ENCODE data around the gene RAB11FIP3.

RAB11FIP3 gene

DNA sequence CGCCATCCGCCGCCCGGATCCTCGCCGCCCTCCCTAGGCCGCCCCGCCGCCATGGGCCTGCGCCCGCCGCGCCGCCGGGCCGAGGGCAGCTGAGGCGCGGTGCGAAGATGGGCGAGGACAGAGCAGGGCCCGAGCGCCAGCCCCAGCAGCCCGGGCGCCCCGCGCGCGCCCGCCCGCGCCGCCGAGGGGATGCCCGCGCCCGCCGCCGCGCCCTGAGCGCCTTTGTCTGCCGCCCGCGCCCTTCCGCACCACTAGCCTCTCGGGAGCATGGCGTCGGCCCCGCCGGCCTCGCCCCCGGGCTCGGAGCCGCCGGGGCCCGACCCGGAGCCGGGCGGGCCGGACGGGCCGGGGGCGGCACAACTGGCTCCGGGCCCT, 278 bp downstream of the RAB11FIP3 start:
- TF ChIP-seq, protein P1, sequence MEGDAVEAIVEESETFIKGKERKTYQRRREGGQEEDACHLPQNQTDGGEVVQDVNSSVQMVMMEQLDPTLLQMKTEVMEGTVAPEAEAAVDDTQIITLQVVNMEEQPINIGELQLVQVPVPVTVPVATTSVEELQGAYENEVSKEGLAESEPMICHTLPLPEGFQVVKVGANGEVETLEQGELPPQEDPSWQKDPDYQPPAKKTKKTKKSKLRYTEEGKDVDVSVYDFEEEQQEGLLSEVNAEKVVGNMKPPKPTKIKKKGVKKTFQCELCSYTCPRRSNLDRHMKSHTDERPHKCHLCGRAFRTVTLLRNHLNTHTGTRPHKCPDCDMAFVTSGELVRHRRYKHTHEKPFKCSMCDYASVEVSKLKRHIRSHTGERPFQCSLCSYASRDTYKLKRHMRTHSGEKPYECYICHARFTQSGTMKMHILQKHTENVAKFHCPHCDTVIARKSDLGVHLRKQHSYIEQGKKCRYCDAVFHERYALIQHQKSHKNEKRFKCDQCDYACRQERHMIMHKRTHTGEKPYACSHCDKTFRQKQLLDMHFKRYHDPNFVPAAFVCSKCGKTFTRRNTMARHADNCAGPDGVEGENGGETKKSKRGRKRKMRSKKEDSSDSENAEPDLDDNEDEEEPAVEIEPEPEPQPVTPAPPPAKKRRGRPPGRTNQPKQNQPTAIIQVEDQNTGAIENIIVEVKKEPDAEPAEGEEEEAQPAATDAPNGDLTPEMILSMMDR (IDR thresholded peaks at IDR 0.05; ENCODE audit: low read depth, low read length) = no peak
- in situ Hi-C loops (cut with HindIII; ENCODE audit: low sequenced_read_pairs) = no loop called here

DNA sequence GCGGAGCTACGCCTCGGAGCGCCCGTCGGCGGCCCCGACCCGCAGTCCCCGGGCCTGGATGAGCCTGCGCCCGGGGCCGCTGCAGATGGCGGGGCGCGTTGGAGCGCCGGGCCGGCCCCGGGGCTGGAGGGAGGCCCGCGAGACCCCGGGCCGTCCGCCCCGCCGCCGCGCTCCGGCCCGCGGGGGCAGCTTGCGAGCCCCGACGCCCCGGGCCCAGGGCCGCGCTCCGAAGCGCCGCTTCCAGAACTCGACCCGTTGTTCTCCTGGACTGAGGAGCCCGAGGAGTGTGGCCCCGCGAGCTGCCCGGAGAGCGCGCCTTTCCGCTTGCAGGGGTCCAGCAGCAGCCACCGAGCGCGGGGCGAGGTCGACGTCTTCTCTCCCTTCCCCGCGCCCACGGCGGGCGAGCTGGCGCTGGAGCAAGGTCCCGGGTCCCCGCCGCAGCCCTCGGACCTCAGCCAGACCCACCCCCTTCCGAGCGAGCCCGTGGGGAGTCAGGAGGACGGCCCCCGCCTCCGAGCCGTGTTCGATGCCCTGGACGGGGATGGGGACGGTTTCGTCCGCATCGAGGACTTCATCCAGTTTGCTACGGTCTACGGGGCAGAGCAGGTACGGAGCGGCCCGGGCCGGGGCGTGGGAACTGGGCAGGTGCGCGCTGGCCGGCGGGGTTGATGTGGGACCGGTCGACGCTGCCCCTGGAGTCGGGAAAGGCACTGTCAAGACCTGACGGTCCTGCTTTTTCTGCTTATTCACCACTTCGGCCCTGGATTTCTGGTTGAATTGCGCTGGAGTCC, 861 bp downstream of the RAB11FIP3 start:
- peak overlapping the region; percentile 68 for H3K4me3 ChIP-seq (ENCODE audit: low read depth, low read length)
- in situ Hi-C loops (cut with HindIII; ENCODE audit: low sequenced_read_pairs) = no loop called here
- no peak for DNase-seq (ENCODE audit: low read depth, low spot score)
- TF ChIP-seq, protein P1 (IDR thresholded peaks at IDR 0.05; ENCODE audit: low read depth, low read length) = no peak

More for the DNA sequence above, 278 bp downstream of the RAB11FIP3 start:
- DNase-seq (ENCODE audit: low read depth, low spot score) = no peak
- peak overlapping the region; percentile 68 for H3K4me3 ChIP-seq (ENCODE audit: low read depth, low read length)

DNA sequence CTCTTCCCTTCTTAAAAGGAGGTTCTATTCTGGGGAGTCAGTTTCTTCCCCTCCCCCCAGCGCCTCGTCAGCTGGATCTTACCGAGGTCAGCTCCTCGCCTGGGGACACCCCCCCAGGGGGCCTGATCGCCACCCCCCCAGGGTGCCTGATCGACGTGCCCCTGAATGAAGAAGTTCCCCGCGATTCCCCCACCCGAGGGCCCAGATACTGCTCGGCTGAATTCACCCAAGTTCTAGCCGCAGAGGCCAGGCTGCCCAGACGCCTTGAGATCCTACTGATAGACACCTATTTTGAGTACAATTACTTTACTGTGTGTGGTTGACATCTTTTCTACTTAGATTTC, 1.4 kb downstream of the RAB11FIP3 start:
- DNase-seq (ENCODE audit: low read depth, low spot score) = no peak
- TF ChIP-seq, protein P1 (IDR thresholded peaks at IDR 0.05; ENCODE audit: low read depth, low read length) = no peak
- peak overlapping the region; percentile 68 for H3K4me3 ChIP-seq (ENCODE audit: low read depth, low read length)
- in situ Hi-C loops (cut with HindIII; ENCODE audit: low sequenced_read_pairs) = no loop called here

DNA sequence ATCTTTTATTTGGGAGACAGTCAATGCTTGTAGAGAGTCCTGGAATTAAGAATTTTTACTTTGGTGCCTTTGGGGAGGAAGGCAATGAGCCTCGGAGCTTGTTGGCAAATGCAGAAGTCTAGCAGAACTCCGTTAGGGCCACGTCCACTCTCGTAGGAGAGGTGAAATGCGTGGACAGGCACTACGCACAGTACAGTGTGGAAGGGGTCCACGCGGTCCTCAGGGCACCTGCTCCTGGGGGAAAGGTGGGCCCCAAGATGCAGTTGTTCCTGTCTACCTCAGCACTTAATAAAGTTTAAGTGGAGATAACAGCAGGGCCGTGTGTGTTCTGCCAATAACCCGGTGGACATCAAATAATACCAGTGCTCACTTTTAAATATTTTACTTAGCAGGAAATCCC, 1.8 kb downstream of the RAB11FIP3 start:
- TF ChIP-seq, protein P1 (IDR thresholded peaks at IDR 0.05; ENCODE audit: low read depth, low read length) = no peak
- no peak for DNase-seq (ENCODE audit: low read depth, low spot score)
- peak overlapping the region; percentile 68 for H3K4me3 ChIP-seq (ENCODE audit: low read depth, low read length)
- in situ Hi-C loops (cut with HindIII; ENCODE audit: low sequenced_read_pairs) = no loop called here

DNA sequence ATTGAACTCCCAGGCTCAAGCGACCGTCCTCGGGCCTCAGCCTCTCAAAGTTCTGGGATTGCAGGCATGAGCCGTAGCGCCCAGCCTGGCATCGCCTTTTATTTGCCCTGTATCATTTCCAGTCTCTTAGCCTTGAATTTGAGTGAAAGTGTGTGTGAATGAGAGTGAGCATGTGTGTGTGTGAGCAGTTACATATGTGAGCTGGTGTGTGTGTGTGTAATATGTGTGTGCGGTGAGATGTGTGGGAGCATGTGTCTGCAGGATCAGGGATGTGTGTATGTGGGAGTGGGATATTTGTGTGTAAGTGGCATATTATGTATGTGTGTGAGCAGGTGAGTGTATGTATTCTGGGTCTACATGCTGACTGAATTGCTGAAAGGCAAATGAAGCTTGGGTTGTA, 5.5 kb downstream of the RAB11FIP3 start:
- TF ChIP-seq, protein P1 (IDR thresholded peaks at IDR 0.05; ENCODE audit: low read depth, low read length) = no peak
- DNase-seq (ENCODE audit: low read depth, low spot score) = no peak
- in situ Hi-C loops (cut with HindIII; ENCODE audit: low sequenced_read_pairs) = no loop called here
- H3K4me3 ChIP-seq (ENCODE audit: low read depth, low read length) = no peak overlapping the region

DNA sequence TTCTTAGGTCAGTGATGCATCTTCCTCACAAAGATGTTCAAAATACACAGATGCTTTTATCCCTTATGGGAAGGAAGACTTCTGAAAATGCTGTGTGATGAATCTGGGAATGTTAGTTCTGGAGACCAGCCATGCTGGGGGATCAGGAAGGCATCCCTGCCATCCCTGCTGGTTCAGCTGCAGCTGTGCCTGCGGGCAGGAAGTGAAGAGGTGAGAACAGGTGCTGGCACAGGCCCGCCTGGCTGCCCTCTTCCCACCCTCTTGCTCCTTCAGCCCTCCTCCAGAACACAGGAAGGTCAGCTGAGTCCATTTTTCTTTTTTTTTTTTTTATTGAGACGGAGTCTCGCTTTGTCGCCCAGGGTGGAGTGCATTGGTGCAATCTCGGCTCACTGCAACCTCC, 15.2 kb downstream of the RAB11FIP3 start:
- TF ChIP-seq, protein P1 (IDR thresholded peaks at IDR 0.05; ENCODE audit: low read depth, low read length) = no peak
- H3K4me3 ChIP-seq (ENCODE audit: low read depth, low read length) = no peak overlapping the region
- in situ Hi-C loops (cut with HindIII; ENCODE audit: low sequenced_read_pairs) = no loop called here
- no peak for DNase-seq (ENCODE audit: low read depth, low spot score)
